HG02870 (cell line): ENCODE measurements around the gene KRTAP4-16.
"Not testable (repeated sequence)": the region's sequence is repeated elsewhere in the genome, so short reads cannot be mapped to it uniquely, and the experiment has no call there.

Source experiments
- ATAC-seq: cut with Tn5 transposase; IDR thresholded peaks from one replicate; pipeline ENCODE4 v1.9.1; 2021; ENCODE audit warnings: mild to moderate bottlenecking, moderate library complexity; ENCODE audit not compliant: unreplicated experiment

Gene KRTAP4-16

GRCh38 chr17:41101586-41102259, at the start of gene KRTAP4-16:
TSS of gene KRTAP4-16 (minus strand) at chr17:41102209. CDS start at chr17:41102209, 0 bp downstream.
- ATAC-seq: no peak

DNA sequence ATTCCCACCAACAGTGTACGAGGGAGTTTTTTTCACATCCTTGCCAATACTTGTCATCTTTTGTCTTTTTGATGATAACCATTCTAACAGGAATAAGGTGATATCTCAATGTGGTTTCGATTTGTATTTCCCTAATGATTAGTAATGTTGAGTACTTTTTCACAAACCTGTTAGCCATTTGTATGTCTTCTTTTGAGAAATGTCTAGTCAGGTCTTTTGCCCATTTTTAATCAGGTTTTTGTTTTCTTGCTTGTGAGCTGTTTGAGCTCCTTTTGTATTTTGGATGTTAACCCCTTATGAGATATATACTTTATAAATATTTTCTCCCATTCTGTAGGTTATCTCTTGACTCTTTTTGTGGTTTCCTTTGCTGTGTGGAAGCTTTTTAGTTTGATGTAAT, 49.5 kb upstream of the KRTAP4-16 start:
- ATAC-seq: no peak

- no peak for ATAC-seq
These were observed 48.0 kb upstream of the KRTAP4-16 start for GRCh38 chr17:41150026-41150425.

GRCh38 chr17:41149652-41149985, 47.6 kb upstream of the KRTAP4-16 start, which contains the start of gene KRTAP4-5:
TSS of gene KRTAP4-5 (minus strand) at chr17:41149825. CDS start at chr17:41149767, 58 bp downstream.
- ATAC-seq: no peak

GRCh38 chr17:41148971-41149651, 47.1 kb upstream of the KRTAP4-16 start:
- not testable (repeated sequence) for ATAC-seq

DNA sequence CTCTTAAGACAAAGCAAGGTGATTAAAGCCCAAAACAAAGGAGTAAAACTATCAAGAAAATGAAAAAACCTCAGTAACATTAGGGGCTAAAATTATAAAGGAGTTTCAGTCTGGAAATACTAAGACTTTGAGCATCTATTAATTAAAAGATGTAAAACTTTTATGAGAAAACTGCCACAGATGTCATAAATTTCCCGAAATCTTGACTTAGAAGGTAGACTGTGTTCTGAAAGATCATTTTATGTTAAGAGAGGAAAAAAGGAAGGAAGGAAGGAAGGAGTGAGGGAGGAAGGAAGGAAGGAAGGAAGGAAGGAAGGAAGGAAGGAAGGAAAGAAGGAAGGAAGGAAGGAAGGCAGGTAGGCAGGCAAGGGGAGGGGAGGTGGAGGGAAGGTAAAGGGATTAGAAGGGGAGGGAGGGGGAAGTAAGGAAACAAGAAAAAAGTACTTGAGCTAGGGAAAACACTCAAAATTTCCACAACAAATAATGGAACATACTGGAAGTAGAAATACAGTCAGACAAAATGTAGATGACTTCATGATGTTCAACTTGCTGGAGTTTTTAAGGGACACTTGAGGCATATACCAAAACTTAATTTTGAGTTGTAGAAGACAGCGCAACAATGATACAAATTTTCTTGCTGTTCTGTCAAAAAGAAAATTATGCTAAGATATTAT, 45.7 kb upstream of the KRTAP4-16 start:
- ATAC-seq: no peak

DNA sequence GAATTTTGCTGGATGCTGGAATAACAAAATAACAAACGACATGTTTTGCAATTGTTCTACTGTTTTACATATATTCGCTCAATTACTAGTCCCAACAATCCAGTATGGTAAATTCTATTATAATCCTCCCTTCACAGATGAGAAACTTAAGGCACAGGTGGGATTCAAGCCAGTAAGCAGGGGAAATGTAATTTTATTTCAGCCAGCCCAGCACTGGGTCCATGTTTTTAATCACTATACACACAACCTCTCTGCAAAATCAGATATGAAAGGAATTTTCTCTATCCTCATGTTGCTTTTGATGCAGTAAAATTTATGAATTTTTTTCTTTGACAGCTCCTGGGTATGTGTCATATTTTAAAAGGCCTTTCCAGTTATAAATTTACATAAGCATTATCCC, 43.3 kb upstream of the KRTAP4-16 start:
- no peak for ATAC-seq

GRCh38 chr17:41144846-41145245, 42.8 kb upstream of the KRTAP4-16 start:
- no peak for ATAC-seq

DNA sequence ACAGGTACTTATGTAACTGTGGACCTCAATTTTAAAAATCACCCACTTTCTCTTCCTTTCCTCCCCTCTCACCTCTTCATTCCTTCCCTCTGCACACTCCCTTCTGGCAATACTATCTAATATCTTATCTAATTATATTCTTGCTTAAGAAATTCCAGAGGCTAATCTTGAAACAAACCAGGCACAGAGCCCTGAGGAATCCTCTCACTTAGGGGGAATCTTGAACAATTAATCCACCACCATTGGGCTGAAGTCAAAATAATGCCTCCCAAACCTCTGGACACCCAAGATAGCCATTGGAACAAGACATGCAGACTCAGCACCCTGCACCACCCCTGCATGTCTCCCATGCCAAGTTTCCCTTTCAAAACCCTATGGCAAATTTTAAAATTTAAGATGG, 39.4 kb upstream of the KRTAP4-16 start:
- no peak for ATAC-seq

DNA sequence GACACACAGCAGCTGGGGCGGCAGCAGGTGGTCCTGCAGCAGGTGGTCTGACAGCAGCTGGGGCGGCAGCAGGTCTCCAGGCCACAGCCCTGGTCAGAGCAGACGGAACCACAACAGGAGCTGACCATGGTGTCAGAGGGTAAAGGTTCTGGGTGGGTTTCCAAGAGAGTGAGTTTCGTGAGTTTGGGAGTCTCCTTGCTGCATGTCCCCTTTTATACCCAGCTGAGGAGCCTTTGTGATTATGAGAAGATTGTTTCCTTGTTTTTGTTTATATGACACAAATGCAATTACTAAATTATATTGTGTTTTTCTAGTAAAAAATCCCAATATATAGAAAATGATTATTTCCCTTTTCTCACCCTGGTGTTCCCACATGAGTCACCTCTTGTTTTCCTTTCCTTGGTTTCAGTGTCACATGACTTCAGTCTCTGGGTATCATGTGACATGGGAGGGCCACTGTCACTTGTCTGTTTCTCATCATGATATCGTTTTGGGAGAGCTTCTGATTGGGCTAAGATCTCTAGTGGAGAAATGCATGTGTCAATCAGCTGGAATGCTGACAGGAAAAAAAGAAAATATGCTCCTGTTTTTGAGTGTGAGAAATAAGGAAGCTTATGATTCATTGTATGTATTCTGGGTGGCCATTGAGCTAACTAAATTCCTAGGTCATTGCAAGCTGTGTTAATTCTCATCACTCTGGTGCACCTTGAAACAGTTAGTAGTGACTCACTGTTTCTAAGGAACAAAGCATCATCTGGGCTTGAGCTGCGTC, 38.5 kb upstream of the KRTAP4-16 start, which contains the start of gene KRTAP4-6:
Gene KRTAP4-6, minus strand, starts transcription at position 185 of the 772 bp plus-strand sequence. Its CDS starts 57 bp downstream, at position 128.
- no peak for ATAC-seq

GRCh38 chr17:41139865-41140264, 37.9 kb upstream of the KRTAP4-16 start:
- ATAC-seq: not testable (repeated sequence)

DNA sequence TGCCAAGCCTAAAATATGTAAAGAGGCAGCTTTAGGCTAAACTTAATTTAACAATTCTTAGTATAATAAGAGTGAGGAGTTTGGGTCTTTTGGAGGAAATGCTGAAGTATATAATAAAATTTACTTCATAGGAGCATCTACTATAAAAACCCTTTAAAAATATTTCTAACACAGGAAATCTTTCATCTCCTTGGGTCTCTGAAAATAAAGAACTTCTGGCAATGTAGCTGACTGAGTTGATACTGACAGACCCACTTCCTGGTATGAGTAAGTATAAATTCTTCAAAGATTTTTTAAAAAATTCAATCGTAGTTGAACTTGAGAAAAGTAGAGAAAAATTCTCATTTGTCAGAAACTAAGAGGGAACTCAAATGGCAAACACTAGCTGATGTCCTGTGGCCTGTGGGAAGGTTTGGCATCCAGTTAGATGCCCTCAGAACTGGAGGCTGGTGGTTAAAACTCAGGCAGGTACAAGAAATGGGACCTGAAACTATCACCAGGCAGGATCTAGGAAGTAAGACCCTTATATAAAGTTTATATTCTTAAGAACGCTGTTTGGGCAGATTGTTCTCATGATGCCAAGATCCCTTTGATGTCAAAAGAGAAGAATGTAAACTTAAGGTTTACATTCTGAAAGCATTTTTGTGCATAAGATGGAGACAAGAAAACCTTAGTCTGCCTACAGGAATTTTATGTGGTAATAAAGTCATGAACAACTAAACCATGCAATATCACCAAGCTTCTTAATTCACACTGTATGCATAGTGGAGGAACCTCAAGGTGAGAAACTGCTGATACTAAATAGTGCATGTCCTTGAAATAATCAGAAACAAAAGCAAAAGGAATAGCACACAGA, 32.1 kb upstream of the KRTAP4-16 start:
- ATAC-seq: no peak

DNA sequence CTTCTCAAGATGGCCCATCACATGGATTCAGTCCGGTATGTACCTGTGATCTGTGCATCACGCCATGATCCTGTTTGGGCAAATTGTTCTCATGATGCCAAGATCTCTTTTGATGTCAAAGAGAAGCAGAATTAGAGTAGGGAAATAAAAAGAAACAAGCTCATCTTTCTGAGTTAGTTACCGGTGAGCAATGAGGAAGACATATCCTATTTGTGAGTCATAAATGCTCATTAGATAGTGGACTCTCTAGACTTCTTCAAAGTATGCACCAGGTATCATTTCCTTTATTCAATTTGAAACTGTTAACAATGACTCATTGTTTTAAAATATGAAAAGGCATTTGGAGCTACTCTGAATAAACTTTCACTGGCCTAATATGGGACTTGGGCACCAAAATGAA, 30.0 kb upstream of the KRTAP4-16 start:
- no peak for ATAC-seq

DNA sequence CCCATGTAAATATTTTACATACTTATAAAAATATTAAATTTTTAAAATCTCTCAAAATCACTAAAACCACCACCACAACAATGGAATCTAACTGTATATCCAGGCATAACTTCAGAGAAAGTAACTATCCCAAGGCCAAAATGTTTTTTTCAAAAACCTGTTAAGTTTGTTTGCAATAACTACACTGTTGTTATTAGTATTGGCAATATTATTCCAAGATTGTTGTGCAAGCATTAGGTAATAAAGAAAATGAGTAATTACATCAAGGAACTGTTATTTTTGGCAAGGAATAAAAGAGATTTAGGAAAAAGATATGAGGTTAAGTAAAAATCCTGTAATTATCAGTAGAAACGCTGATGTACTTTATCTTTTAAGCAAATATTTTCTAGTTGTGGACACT, 25.4 kb upstream of the KRTAP4-16 start:
- no peak for ATAC-seq

GRCh38 chr17:41126412-41126811, 24.4 kb upstream of the KRTAP4-16 start:
- ATAC-seq: no peak

GRCh38 chr17:41125064-41125463, 23.1 kb upstream of the KRTAP4-16 start:
- no peak for ATAC-seq

DNA sequence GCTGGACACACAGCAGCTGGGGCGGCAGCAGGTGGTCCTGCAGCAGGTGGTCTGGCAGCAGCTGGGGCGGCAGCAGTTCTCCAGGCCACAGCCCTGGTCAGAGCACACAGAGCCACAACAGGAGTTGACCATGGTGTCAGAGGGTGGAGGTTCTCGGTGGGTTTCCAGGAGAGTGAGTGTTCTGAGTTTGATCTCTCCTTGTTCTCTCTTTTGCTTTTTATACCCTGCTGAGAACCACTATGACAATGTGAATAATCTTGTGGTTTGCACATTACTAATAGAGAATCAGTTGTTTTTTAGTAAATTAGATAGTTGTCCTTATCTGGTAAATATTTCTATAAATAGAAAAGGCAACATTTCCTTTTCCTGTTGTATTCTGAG, 22.0 kb upstream of the KRTAP4-16 start, which contains the start of gene KRTAP4-12:
Gene KRTAP4-12, minus strand, starts transcription at position 192 of the 381 bp plus-strand sequence. Its CDS starts 60 bp downstream, at position 132.
- not testable (repeated sequence) for ATAC-seq

DNA sequence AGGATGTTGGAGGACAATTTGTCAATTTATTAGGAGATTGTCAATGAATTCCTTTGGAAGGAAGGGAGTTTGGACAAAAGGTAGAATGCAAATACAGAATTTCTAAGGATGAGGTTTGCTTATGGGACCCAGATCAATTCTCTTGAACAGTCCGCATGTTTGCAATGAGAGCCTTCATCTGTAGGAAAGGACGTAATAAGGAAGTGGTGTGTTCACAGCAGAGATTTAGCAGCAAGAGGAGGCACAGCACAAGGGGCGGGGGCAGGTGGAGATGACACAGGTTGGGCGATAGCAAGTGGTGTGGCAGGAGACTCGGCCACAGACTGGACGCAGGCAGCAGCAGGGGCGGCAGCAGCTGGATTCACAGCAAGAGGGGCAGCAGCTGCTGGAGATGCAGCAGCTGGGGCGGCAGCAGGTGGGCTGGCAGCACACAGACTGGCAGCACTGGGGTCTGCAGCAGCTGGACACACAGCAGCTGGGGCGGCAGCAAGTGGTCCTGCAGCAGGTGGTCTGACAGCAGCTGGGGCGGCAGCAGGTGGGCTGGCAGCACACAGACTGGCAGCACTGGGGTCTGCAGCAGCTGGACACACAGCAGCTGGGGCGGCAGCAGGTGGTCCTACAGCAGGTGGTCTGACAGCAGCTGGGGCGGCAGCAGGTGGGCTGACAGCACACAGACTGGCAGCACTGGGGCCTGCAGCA, 21.4 kb upstream of the KRTAP4-16 start:
- ATAC-seq: not testable (repeated sequence)

DNA sequence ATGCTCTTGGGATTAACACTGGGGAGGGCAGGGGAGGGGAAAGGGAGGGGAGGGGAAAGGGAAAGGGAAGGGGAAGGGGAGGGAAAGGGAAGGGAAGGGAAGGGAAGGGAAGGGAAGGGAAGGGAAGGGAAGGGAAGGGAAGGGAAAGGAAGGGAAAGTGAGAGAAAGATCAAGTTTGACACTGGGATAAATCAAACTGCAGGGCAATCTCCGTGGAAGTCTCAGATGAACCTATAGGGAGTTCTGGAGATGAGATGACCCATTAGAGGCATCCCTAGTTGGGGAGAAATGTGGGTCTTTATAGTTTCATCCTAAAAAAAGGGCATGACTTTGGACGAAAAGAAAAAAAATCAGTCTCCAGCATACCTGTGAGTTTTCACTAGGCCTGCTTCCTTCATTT, 19.7 kb upstream of the KRTAP4-16 start:
- ATAC-seq: no peak
